ENCODE data around the gene PRPF8. TPM values are rescaled to one million over a fixed set of nuclear protein-coding genes. Genes with fewer than 3 reads are reported as not detected.

The PRPF8 gene
- total RNA-seq, 1 donor from 2014 or later = 136 TPM

- no peaks in the 10 kb centered on the region for H3K27me3 ChIP-seq (ENCODE audit: low read depth)
- intact Hi-C loops (cut with micrococcal nuclease) = loop anchor here (10.0 kb wide), 1 partner anchor 50 kb away; no protein-coding TSS in a partner anchor
- no peaks in the 10 kb centered on the region for H3K36me3 ChIP-seq
- peaks cover 35% of the 10 kb centered on the region for H3K4me1 ChIP-seq
- H3K4me3 ChIP-seq = no peak overlapping the region
- H3K9me3 ChIP-seq (replicated peaks) = no peaks in the 10 kb centered on the region
- no peak overlapping the region for H3K27ac ChIP-seq (replicated peaks)
- TF ChIP-seq CTCF (IDR thresholded peaks at IDR 0.05; ENCODE audit: borderline replicate concordance) = no peak
- no peak for DNase-seq
These were observed 60.0 kb downstream of the PRPF8 start for GRCh38 chr17:1624650-1625049.

- no peak for TF ChIP-seq CTCF (IDR thresholded peaks at IDR 0.05; ENCODE audit: borderline replicate concordance)
- H3K4me3 ChIP-seq = no peak overlapping the region
- no peaks in the 10 kb centered on the region for H3K27me3 ChIP-seq (ENCODE audit: low read depth)
- no peak for DNase-seq
- intact Hi-C loops (cut with micrococcal nuclease) = loop anchor here (10.0 kb wide), 1 partner anchor 48 kb away; no protein-coding TSS in a partner anchor
- H3K9me3 ChIP-seq (replicated peaks) = no peaks in the 10 kb centered on the region
- peaks cover 25% of the 10 kb centered on the region for H3K4me1 ChIP-seq
- H3K27ac ChIP-seq (replicated peaks) = no peak overlapping the region
- no peaks in the 10 kb centered on the region for H3K36me3 ChIP-seq
These were observed 61.5 kb downstream of the PRPF8 start for GRCh38 chr17:1623057-1623630.

GRCh38 chr17:1621273-1621954 lies 63.3 kb downstream of the PRPF8 start:
- no peaks in the 10 kb centered on the region for H3K9me3 ChIP-seq (replicated peaks)
- H3K36me3 ChIP-seq = no peaks in the 10 kb centered on the region
- peaks cover 16% of the 10 kb centered on the region for H3K4me1 ChIP-seq
- no peak overlapping the region for H3K4me3 ChIP-seq
- intact Hi-C loops (cut with micrococcal nuclease) = loop anchor here (10.0 kb wide), 1 partner anchor 47 kb away; no protein-coding TSS in a partner anchor
- DNase-seq = no peak
- no peak for TF ChIP-seq CTCF (IDR thresholded peaks at IDR 0.05; ENCODE audit: borderline replicate concordance)
- no peak overlapping the region for H3K27ac ChIP-seq (replicated peaks)
- H3K27me3 ChIP-seq (ENCODE audit: low read depth) = no peaks in the 10 kb centered on the region

GRCh38 chr17:1620486-1620885 lies 64.2 kb downstream of the PRPF8 start:
- Histone ChIP-seq H3K4me1 (peaks cover 11% of the 10 kb centered on the region), H3K27ac (replicated peaks) (no peak overlapping the region), H3K9me3 (replicated peaks) (no peaks in the 10 kb centered on the region), H3K27me3 (ENCODE audit: low read depth) (no peaks in the 10 kb centered on the region), H3K4me3 (no peak overlapping the region), H3K36me3 (no peaks in the 10 kb centered on the region)
- DNase-seq = no peak
- no peak for TF ChIP-seq CTCF (IDR thresholded peaks at IDR 0.05; ENCODE audit: borderline replicate concordance)
- intact Hi-C loops (cut with micrococcal nuclease) = loop anchor here (10.0 kb wide), 1 partner anchor 46 kb away; no protein-coding TSS in a partner anchor

GRCh38 chr17:1617620-1618174 lies 67.0 kb downstream of the PRPF8 start:
- intact Hi-C loops (cut with micrococcal nuclease) = no loop called here
- Histone ChIP-seq H3K9me3 (replicated peaks) (no peaks in the 10 kb centered on the region), H3K36me3 (peaks cover 3% of the 10 kb centered on the region), H3K4me1 (peaks cover 11% of the 10 kb centered on the region), H3K27me3 (ENCODE audit: low read depth) (no peaks in the 10 kb centered on the region), H3K27ac (replicated peaks) (peak overlapping the region; percentile 57), H3K4me3 (peak overlapping the region; percentile 10)
- DNase-seq = no peak
- TF ChIP-seq CTCF (IDR thresholded peaks at IDR 0.05; ENCODE audit: borderline replicate concordance) = no peak

Data from left ventricle myocardium inferior (tissue), 1 donor.